Heart right ventricle (tissue), 16 donors: ENCODE data around the gene EYS. TPM values are rescaled to one million over a fixed set of nuclear protein-coding genes. Genes with fewer than 3 reads are reported as not detected.

ENCODE experiments used
- ATAC-seq, 8 donors: fragments of 200-7000 bp; cut with Tn5 transposase; one replicate each; pipeline ENCODE4 v1.9.1; 2020; ENCODE audit warnings: mild to moderate bottlenecking in 8 of 8, moderate library complexity in 8 of 8, moderate number of reproducible peaks in 1 of 8
- DNase-seq, 2 donors: peaks; one replicate each; pipeline ENCODE4 v3.0.0-alpha.2; 2020
- H3K27ac ChIP-seq, 10 donors: fragments of 200-600 bp; sonication (generic) in 2 of 10; one replicate each; pipeline versions ENCODE4 v1.5.0 to v1.8.0; 2020 to 2022; ENCODE audit warnings: mild to moderate bottlenecking in 3 of 10
- H3K27me3 ChIP-seq, 7 donors: fragments of 200-600 bp; one replicate each; pipeline ENCODE4 v1.8.0; 2021 to 2022; ENCODE audit warnings: mild to moderate bottlenecking in 2 of 7
- H3K36me3 ChIP-seq, 9 donors: fragments of 200-600 bp; sonication (generic) in 1 of 9; one replicate each; pipeline versions ENCODE4 v1.5.0 to v1.8.0; 2020 to 2022; ENCODE audit warnings: mild to moderate bottlenecking in 2 of 9
- H3K4me1 ChIP-seq, 9 donors: fragments of 200-600 bp; sonication (generic) in 1 of 9; one replicate each; pipeline versions ENCODE4 v1.5.0 to v1.8.0; 2020 to 2022; ENCODE audit warnings: mild to moderate bottlenecking in 4 of 9
- H3K4me3 ChIP-seq, 10 donors: fragments of 200-600 bp; sonication (generic) in 2 of 10; one replicate each; pipeline versions ENCODE4 v1.5.0 to v1.8.0; 2020 to 2022; ENCODE audit warnings: mild to moderate bottlenecking in 7 of 10, moderate library complexity in 2 of 10
- H3K9me3 ChIP-seq, 11 donors: fragments of 200-600 bp in 10 of 11; sonication (generic) in 2 of 11; one replicate each; pipeline versions ENCODE4 v1.5.0 to v1.8.0; 2013 to 2022; ENCODE audit warnings: mild to moderate bottlenecking in 2 of 11, control low read depth in 1 of 11, moderate library complexity in 1 of 11
- CTCF ChIP-seq, 9 donors: fragments of 200-600 bp; sonication (generic) in 2 of 9; IDR thresholded peaks; one replicate each; pipeline versions ENCODE4 v1.5.0 to v1.8.0; 2021 to 2022; ENCODE audit warnings: antibody characterized with exemption in 9 of 9, mild to moderate bottlenecking in 5 of 9, moderate library complexity in 1 of 9
- WGBS, 2 donors: extraction: QIAGEN DNeasy Blood & Tissue Kit; methylation state at CpG; one replicate each; pipeline ENCODE4 v1.1.7; 2013; ENCODE audit warnings: inconsistent platforms in 1 of 2; 5-methylcytosine and 5-hydroxymethylcytosine counted together
- intact Hi-C, 10 donors: fragments of 100-400 bp; cut with DNase I; formaldehyde crosslinking; loops; one replicate each; pipeline versions ENCODE4 v1.11.1 to v1.14.2; 2022
- polyA plus RNA-seq, 2 donors: library from polyadenylated mRNA; stranded (reverse); fragments of 200-250 nt; gene quantifications; one replicate each; pipeline ENCODE4 v1.2.3, GENCODE V29; 2013
- total RNA-seq, 10 donors: library from RNA; stranded (reverse); fragmentation: NEBNext Ultra II Directional in 3 of 10; extraction: Animal tissue kit (Norgen Biotek cat#: 25700) in 3 of 10; gene quantifications; one replicate each; pipeline versions ENCODE4 v1.2.1 to v1.2.4, GENCODE V29; 2021 to 2023
- donor health status: Arrhythmogenic right ventricular cardiomyopathy.
- donor health status: ischemic (EF 13 %, LVEDD 7.1; RV severe dilation, severe dysfunction).
- donor health status: healthy with polysubstance abuse.
- donor health status: DM: no; HTN: yes; CAD: no.
- donor health status: DM: no; HTN: no; CAD: no.
- donor health status: ischemic (EF 25% LVEDD 6.9; RV normal size, moderate dysfunction).
- donor health status: ischemic (EF 25% LVEDD 5.7; RV mildly dilated, moderate dysfunction).
- donor health status: healthy.
- donor health status: DM: yes; HTN: yes; CAD: no.
- donor health status: Ischemic cardiomyopathy.
- donor health status: ischemic (EF 35%, LVEDD 5.7; RV mildly dilated, moderate dysfunction).
- donor health status: nonischemic (EF 11% LVEDD 7.7; RV severe dilation, severe dysfunction).
- donor health status: DM: yes; HTN: yes; CAD: no.
- donor health status: PGD.
- donor health status: ischemic (EF 29% LVEDD 5.4; RV normal size, mild dysfunction).
- donor health status: nonischemic (EF 23%, LVEDD 6.1; RV moderate dilation, normal function).

EYS gene
- total and polyA plus RNA-seq, 12 donors = 0.02 to 0.40 (median 0.18) TPM; not detected in 8

DNA sequence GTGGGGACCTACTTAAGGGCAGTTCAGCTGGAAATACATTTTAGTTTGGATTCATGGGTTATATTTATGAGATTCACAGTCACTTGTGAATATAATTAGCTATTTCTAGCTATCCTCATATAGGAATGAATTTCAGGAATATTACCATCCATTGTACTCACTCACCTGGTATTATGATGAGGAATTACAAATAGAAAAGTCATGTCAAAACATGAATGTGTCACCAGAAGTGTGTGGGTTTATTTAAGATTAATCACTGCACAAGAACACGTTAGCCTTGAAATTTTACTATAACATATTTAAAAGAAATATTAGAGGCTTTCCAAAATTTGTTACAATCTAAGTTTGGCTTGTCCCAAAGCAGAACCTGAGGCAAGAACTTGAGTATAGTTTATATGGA, 1560.9 kb downstream of the EYS start:
- intact Hi-C loops = no loop called here
- H3K4me1 ChIP-seq = no peaks in the 10 kb centered on the region
- H3K4me3 ChIP-seq = no peak overlapping the region
- H3K27me3 ChIP-seq = no peaks in the 10 kb centered on the region
- no peak overlapping the region for H3K27ac ChIP-seq
- ATAC-seq (no peak), DNase-seq (no peak)
- 77 to 83% methylated on average over 1 of the region's 1 CpG for WGBS, 2 donors
- no peaks in the 10 kb centered on the region for H3K36me3 ChIP-seq
- H3K9me3 ChIP-seq = peaks cover 0 to 3% (median 0%) of the 10 kb centered on the region in 11 donors
- TF ChIP-seq CTCF (IDR thresholded peaks at IDR 0.05) = no peak

- no peak for TF ChIP-seq CTCF (IDR thresholded peaks at IDR 0.05)
- Histone ChIP-seq H3K4me1 (no peaks in the 10 kb centered on the region), H3K27me3 (no peaks in the 10 kb centered on the region), H3K9me3 (peaks cover 0 to 3% (median 0%) of the 10 kb centered on the region in 11 donors), H3K4me3 (no peak overlapping the region), H3K27ac (no peak overlapping the region), H3K36me3 (no peaks in the 10 kb centered on the region)
- ATAC-seq (no peak), DNase-seq (no peak)
- intact Hi-C loops = no loop called here
- 85 to 93% methylated on average over 2 of the region's 2 CpGs for WGBS, 2 donors
These were observed 1561.4 kb downstream of the EYS start for GRCh38 chr6:64145658-64146057.

GRCh38 chr6:64143101-64143500, 1563.9 kb downstream of the EYS start:
- Histone ChIP-seq H3K27me3 (no peaks in the 10 kb centered on the region), H3K4me1 (no peaks in the 10 kb centered on the region), H3K27ac (no peak overlapping the region), H3K36me3 (no peaks in the 10 kb centered on the region), H3K4me3 (no peak overlapping the region), H3K9me3 (no peaks in the 10 kb centered on the region)
- no peak for TF ChIP-seq CTCF (IDR thresholded peaks at IDR 0.05)
- intact Hi-C loops = no loop called here
- WGBS, 2 donors = 68 to 70% methylated on average over 2 of the region's 2 CpGs
- ATAC-seq = no peak
- DNase-seq = no peak

DNA sequence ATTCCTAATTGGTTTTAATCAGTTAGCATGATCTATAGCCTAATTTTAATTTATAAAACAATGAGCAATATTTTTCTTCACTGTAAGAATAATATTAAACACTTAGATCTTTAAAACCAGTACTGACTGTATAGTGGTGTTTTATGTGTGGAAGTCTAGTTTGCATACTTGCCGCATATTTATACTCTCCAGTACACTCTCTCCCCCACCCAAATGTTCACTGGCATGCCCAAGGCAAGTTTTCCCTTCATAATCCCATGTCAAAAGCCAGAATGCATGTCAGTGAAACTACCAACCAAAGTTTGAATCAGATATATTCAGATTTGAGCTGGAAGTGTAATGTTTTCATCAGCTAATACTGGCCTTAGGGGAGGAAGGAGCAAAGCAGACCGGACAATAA, 1565.3 kb downstream of the EYS start:
- Histone ChIP-seq H3K36me3 (no peaks in the 10 kb centered on the region), H3K4me3 (no peak overlapping the region), H3K9me3 (no peaks in the 10 kb centered on the region), H3K27ac (no peak overlapping the region), H3K4me1 (no peaks in the 10 kb centered on the region), H3K27me3 (no peaks in the 10 kb centered on the region)
- no peak for ATAC-seq
- TF ChIP-seq CTCF (IDR thresholded peaks at IDR 0.05) = no peak
- DNase-seq = no peak
- 94 to 95% methylated on average over 2 of the region's 2 CpGs for WGBS, 2 donors
- intact Hi-C loops = no loop called here
